PC-9 (cell line): ENCODE results near the gene SLC13A2.

ENCODE experiments used
- EZH2 ChIP-seq: fragments of 200-600 bp; sonication (generic); IDR thresholded peaks from 2 replicates; pipeline ENCODE4 v1.8.0; 2017; ENCODE audit warnings: antibody characterized with exemption, low read depth
- TF ChIP-seq, protein P1 (sequence below): fragments of 200-600 bp; sonication (generic); conservative IDR thresholded peaks from 2 replicates; pipeline ENCODE4 v1.6.1; 2017; ENCODE audit warnings: mixed run types, antibody characterized with exemption, mild to moderate bottlenecking, moderate library complexity

DNA sequence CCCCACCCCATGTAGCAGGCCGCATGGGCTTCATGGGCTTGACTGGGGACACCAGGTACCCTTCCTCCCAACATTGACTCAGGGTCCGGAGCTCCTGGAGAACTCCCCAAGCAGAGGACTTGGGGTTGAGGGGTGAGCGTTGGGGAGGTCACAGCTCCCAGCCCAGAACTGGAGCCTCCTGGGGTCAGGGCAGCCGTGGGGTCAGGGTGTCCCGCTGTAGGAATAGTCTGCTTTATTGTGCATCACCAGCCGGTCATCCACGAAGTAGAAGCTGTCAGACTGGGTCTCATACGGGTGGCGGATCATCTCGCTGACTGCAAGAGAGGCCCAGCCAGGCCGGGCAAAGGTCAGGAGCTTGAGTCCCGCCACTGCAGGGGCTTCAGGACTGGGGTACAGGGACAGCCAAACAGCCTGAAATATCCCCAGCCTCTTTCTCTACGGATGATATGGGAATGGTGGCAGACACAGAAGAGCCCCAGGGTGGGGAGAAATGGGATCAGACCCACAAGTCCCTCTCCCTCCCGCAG is 73.7 kb downstream of the SLC13A2 start:
- TF ChIP-seq, protein P1, sequence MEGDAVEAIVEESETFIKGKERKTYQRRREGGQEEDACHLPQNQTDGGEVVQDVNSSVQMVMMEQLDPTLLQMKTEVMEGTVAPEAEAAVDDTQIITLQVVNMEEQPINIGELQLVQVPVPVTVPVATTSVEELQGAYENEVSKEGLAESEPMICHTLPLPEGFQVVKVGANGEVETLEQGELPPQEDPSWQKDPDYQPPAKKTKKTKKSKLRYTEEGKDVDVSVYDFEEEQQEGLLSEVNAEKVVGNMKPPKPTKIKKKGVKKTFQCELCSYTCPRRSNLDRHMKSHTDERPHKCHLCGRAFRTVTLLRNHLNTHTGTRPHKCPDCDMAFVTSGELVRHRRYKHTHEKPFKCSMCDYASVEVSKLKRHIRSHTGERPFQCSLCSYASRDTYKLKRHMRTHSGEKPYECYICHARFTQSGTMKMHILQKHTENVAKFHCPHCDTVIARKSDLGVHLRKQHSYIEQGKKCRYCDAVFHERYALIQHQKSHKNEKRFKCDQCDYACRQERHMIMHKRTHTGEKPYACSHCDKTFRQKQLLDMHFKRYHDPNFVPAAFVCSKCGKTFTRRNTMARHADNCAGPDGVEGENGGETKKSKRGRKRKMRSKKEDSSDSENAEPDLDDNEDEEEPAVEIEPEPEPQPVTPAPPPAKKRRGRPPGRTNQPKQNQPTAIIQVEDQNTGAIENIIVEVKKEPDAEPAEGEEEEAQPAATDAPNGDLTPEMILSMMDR = no peak
- TF ChIP-seq EZH2 = no peak
